HL-60 (cell line): ENCODE measurements around the gene GRK1.

ENCODE experiments used
- DNase-seq, 2 experiments: peaks; one replicate each; pipeline ENCODE4 v3.0.0-alpha.2; 2010 to 2020; ENCODE audit warnings: low read depth in 1 of 2, low spot score in 1 of 2
- H3K27ac ChIP-seq: fragments of 250-450 bp; sonication (Bioruptor Pico); replicated peaks from 2 replicates; pipeline ENCODE4 v1.5.1; 2020; ENCODE audit warnings: mild to moderate bottlenecking, moderate library complexity
- H3K27me3 ChIP-seq: fragments of 250-450 bp; sonication (Bioruptor Pico); 2 replicates; pipeline ENCODE4 v1.5.1; 2021; ENCODE audit warnings: mild to moderate bottlenecking, moderate library complexity; ENCODE audit not compliant: insufficient read depth, poor library complexity, severe bottlenecking
- H3K4me3 ChIP-seq: replicated peaks from 2 replicates; pipeline ENCODE4 v1.5.1; 2011; ENCODE audit warnings: mild to moderate bottlenecking, control low read depth, low read length; ENCODE audit not compliant: insufficient read depth
- CTCF ChIP-seq: IDR thresholded peaks from one replicate; pipeline ENCODE4 v1.5.1; 2011; ENCODE audit warnings: low read length, control low read depth, inconsistent platforms; ENCODE audit not compliant: insufficient read depth
- GABPA ChIP-seq: IDR thresholded peaks from 2 replicates; pipeline ENCODE4 v1.6.1; 2012; ENCODE audit warnings: low read depth
- POLR2AphosphoS5 ChIP-seq: IDR thresholded peaks from 2 replicates; pipeline ENCODE4 v1.6.1; 2012; ENCODE audit warnings: low read depth
- REST ChIP-seq: IDR thresholded peaks from 2 replicates; pipeline ENCODE4 v1.6.1; 2012; ENCODE audit warnings: low read depth; ENCODE audit not compliant: insufficient replicate concordance
- SPI1 ChIP-seq: IDR thresholded peaks from 2 replicates; pipeline ENCODE4 v1.6.1; 2012; ENCODE audit warnings: low read depth, mild to moderate bottlenecking, borderline replicate concordance
- long read RNA-seq: library from polyadenylated mRNA; unstranded; transcript quantifications from one replicate; pipeline ENCODE4 v2.0.0, GENCODE V29; 2020

The GRK1 gene
- long read RNA-seq, result 0 reads

DNA sequence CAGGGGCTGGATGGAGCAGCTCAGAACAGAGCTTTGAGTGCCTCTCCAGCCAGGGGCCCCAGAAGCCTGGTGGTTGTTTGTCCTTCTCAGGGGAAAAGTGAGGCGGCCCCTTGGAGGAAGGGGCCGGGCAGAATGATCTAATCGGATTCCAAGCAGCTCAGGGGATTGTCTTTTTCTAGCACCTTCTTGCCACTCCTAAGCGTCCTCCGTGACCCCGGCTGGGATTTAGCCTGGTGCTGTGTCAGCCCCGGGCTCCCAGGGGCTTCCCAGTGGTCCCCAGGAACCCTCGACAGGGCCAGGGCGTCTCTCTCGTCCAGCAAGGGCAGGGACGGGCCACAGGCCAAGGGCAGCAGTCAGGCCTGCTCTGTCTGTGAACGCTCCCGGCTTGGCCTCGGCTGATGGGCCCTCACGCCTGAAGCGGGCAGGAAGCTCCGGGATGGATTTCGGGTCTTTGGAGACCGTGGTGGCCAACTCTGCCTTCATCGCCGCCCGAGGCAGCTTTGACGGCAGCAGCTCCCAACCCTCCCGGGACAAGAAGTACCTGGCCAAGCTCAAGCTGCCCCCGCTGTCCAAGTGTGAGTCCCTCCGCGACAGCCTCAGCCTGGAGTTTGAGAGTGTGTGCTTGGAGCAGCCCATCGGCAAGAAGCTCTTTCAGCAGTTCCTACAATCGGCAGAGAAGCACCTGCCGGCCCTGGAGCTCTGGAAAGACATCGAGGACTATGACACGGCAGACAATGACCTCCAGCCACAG, at the start of gene GRK1:
TSS of gene GRK1 (plus strand) at position 269 of the 751 bp plus-strand sequence. CDS start at position 437, 168 bp downstream.
- Histone ChIP-seq H3K4me3 (no peak within 1 kb of the TSS), H3K27ac (no peak within 1 kb of the TSS), H3K27me3 (no peaks in the 10 kb centered on the region)
- TF ChIP-seq GABPA (no peak), POLR2AphosphoS5 (no peak), SPI1 (no peak), REST (no peak), CTCF (no peak)
- no peak for DNase-seq

GRCh38 chr13:113617961-113618360, 49.1 kb upstream of the GRK1 start:
- Histone ChIP-seq H3K27ac (peak overlapping the region; percentile 8; the same call in 1 of the 2 replicates), H3K27me3 (no peaks in the 10 kb centered on the region), H3K4me3 (no peak overlapping the region)
- TF ChIP-seq POLR2AphosphoS5, result no peak
- no peak for TF ChIP-seq GABPA
- no peak for TF ChIP-seq CTCF
- no peak for TF ChIP-seq SPI1
- TF ChIP-seq REST, result no peak
- no peak for DNase-seq

- TF ChIP-seq POLR2AphosphoS5 (no peak), GABPA (no peak), REST (no peak), SPI1 (no peak), CTCF (no peak)
Measured at GRCh38 chr13:113618455-113618854, 48.6 kb upstream of the GRK1 start.

More at GRCh38 chr13:113618455-113618854, 48.6 kb upstream of the GRK1 start:
- Histone ChIP-seq H3K4me3 (no peak overlapping the region), H3K27me3 (no peaks in the 10 kb centered on the region), H3K27ac (no peak overlapping the region)
- DNase-seq, result no peak
